ENCODE results near the gene THUMPD1.
"Not testable (repeated sequence)": the region's sequence is repeated elsewhere in the genome, so short reads cannot be mapped to it uniquely, and the experiment has no call there.

Gene THUMPD1

GRCh38 chr16:20747030-20747816 lies 5.6 kb upstream of the THUMPD1 start:
- DNase-seq, result no peak

GRCh38 chr16:20746461-20746860 lies 4.8 kb upstream of the THUMPD1 start:
- DNase-seq, result no peak

GRCh38 chr16:20744922-20745440 lies 3.4 kb upstream of the THUMPD1 start:
- DNase-seq, result no peak

- DNase-seq, result no peak
Measured at GRCh38 chr16:20743591-20743990, 2.0 kb upstream of the THUMPD1 start.

- DNase-seq, result peak; percentile 94
Measured at GRCh38 chr16:20740901-20741521, 607 bp downstream of the THUMPD1 start.

- DNase-seq, result peak; percentile 26
Measured at GRCh38 chr16:20740007-20740883, 1.4 kb downstream of the THUMPD1 start.

GRCh38 chr16:20735490-20735889 lies 6.1 kb downstream of the THUMPD1 start:
- no peak for DNase-seq

- DNase-seq, result no peak
Measured at GRCh38 chr16:20734782-20735181, 6.8 kb downstream of the THUMPD1 start.

GRCh38 chr16:20734056-20734455 lies 7.6 kb downstream of the THUMPD1 start:
- no peak for DNase-seq

- DNase-seq, result no peak
Measured at GRCh38 chr16:20729141-20729540, 12.5 kb downstream of the THUMPD1 start.

GRCh38 chr16:20727181-20727580 lies 14.4 kb downstream of the THUMPD1 start:
- no peak for DNase-seq

- DNase-seq, result no peak
Measured at GRCh38 chr16:20726661-20727060, 15.0 kb downstream of the THUMPD1 start.

GRCh38 chr16:20720251-20720650 lies 21.4 kb downstream of the THUMPD1 start:
- no peak for DNase-seq

GRCh38 chr16:20717718-20718117 lies 23.9 kb downstream of the THUMPD1 start:
- not testable (repeated sequence) for DNase-seq

- no peak for DNase-seq
Measured at GRCh38 chr16:20711277-20711911, 30.2 kb downstream of the THUMPD1 start.

GRCh38 chr16:20708129-20708528 lies 33.5 kb downstream of the THUMPD1 start:
- not testable (repeated sequence) for DNase-seq

- no peak for DNase-seq
Measured at GRCh38 chr16:20707461-20707860, 34.2 kb downstream of the THUMPD1 start.

GRCh38 chr16:20705972-20706371 lies 35.6 kb downstream of the THUMPD1 start:
- DNase-seq, result not testable (repeated sequence)

- no peak for DNase-seq
Measured at GRCh38 chr16:20704281-20704680, 37.3 kb downstream of the THUMPD1 start.

- not testable (repeated sequence) for DNase-seq
Measured at GRCh38 chr16:20701692-20702091, 39.9 kb downstream of the THUMPD1 start.

- no peak for DNase-seq
Measured at GRCh38 chr16:20696618-20697017, 45.0 kb downstream of the THUMPD1 start.

- DNase-seq, result no peak
Measured at GRCh38 chr16:20695024-20695423, 46.6 kb downstream of the THUMPD1 start.

GRCh38 chr16:20694096-20694495 lies 47.5 kb downstream of the THUMPD1 start:
- DNase-seq, result not testable (repeated sequence)
